Activated T-helper 17 cell treated with anti-CD3 and anti-CD28 coated beads, Interleukin-2, amount 50 U/mL, for 72 hours (primary cell): ENCODE measurements around the gene SFI1. TPM values are rescaled to one million over a fixed set of nuclear protein-coding genes. Genes with fewer than 3 reads are reported as not detected.

Experiments
- ATAC-seq: fragments of 150-1000 bp; cut with Tn5 transposase; replicated peaks from 2 replicates; pipeline ENCODE4 v1.10.0; 2021; ENCODE audit warnings: mild to moderate bottlenecking, moderate library complexity
- H3K27ac Mint-ChIP-seq: one replicate; pipeline ENCODE4 v1.8.0; 2022; ENCODE audit warnings: mixed read lengths
- H3K27me3 Mint-ChIP-seq: one replicate; pipeline ENCODE4 v1.8.0; 2022; ENCODE audit warnings: mixed read lengths
- H3K36me3 Mint-ChIP-seq: one replicate; pipeline ENCODE4 v1.8.0; 2022; ENCODE audit warnings: low read depth, mild to moderate bottlenecking, mixed read lengths
- H3K4me1 Mint-ChIP-seq: one replicate; pipeline ENCODE4 v1.8.0; 2022; ENCODE audit warnings: mixed read lengths
- H3K4me3 Mint-ChIP-seq: one replicate; pipeline ENCODE4 v1.8.0; 2022; ENCODE audit warnings: mild to moderate bottlenecking, mixed read lengths
- H3K9me3 Mint-ChIP-seq: one replicate; pipeline ENCODE4 v1.8.0; 2022; ENCODE audit warnings: mixed read lengths
- total RNA-seq, 2 donors: library from RNA; stranded (reverse); gene quantifications; one replicate each; pipeline ENCODE4 v1.2.3, GENCODE V29; 2022

Gene SFI1
- total RNA-seq, 2 donors from 2014 or later: 125 to 349 TPM

DNA sequence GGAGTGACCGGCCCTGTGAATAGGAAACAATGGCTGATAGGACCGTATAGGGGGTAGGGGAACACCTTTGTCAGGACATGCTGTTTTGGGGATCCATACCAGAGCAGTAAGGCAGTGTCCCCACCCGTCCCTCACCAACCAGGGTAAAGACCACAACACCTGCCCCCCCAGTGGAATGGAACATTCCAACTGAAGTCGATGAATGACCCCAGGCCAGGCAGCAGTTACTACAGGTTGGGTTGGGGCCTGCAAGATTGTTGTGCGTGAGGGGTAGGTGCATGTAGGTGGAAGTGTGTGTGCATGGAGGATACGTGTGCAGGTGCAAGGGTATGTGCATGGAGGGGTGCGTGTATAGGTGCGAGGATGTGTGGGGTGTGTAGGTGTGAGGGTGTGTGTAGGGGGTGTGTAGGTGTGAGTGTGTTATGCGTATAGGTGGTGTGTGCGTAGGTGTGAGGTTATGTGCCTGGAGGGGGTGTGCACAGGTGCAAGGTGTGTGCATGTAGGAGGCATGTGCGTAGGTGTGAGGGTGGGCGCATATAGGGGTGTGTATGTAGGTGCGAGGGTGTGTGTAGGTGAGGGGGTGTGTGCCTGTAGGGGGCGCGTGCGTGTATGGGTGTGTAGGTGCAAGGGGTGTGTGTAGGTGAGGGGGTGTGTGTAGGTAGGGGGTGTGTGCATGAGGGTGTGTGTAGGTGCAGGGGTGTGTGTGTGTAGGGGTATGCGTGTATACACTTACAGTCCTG is 132.8 kb downstream of the SFI1 start:
- H3K4me3 Mint-ChIP-seq: peak overlapping the region; percentile 76
- H3K27me3 Mint-ChIP-seq: no peaks in the 10 kb centered on the region
- H3K4me1 Mint-ChIP-seq: peaks cover 36% of the 10 kb centered on the region
- H3K36me3 Mint-ChIP-seq: peaks cover 24% of the 10 kb centered on the region
- no peaks in the 10 kb centered on the region for H3K9me3 Mint-ChIP-seq
- peak overlapping the region; percentile 86 for H3K27ac Mint-ChIP-seq
- ATAC-seq: no peak

DNA sequence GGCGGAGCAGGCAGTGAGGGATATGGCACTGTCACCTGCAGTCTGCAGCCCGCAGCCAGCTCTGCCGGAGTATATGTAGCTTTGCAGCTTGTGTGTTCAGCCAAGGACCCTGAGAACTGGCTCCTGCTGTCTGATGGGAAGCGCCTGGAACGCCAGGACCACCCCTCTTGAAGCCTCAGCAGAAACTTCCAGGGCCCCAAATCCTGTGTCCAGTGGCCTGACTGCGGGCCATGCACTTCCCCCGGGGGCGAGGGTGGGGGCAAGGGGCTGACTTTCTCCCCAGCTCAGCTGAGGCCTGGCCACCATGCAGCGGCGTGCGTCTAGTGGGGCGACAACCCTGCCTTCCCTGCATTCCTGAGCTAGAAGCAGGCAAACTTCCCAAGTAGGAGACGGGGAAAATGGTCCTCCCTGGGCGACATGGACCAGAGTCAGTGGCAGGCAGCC is 133.4 kb downstream of the SFI1 start:
- ATAC-seq: no peak
- H3K27me3 Mint-ChIP-seq: no peaks in the 10 kb centered on the region
- H3K36me3 Mint-ChIP-seq: peaks cover 17% of the 10 kb centered on the region
- H3K27ac Mint-ChIP-seq: peak overlapping the region; percentile 86
- peak overlapping the region; percentile 76 for H3K4me3 Mint-ChIP-seq
- no peaks in the 10 kb centered on the region for H3K9me3 Mint-ChIP-seq
- H3K4me1 Mint-ChIP-seq: peaks cover 34% of the 10 kb centered on the region

DNA sequence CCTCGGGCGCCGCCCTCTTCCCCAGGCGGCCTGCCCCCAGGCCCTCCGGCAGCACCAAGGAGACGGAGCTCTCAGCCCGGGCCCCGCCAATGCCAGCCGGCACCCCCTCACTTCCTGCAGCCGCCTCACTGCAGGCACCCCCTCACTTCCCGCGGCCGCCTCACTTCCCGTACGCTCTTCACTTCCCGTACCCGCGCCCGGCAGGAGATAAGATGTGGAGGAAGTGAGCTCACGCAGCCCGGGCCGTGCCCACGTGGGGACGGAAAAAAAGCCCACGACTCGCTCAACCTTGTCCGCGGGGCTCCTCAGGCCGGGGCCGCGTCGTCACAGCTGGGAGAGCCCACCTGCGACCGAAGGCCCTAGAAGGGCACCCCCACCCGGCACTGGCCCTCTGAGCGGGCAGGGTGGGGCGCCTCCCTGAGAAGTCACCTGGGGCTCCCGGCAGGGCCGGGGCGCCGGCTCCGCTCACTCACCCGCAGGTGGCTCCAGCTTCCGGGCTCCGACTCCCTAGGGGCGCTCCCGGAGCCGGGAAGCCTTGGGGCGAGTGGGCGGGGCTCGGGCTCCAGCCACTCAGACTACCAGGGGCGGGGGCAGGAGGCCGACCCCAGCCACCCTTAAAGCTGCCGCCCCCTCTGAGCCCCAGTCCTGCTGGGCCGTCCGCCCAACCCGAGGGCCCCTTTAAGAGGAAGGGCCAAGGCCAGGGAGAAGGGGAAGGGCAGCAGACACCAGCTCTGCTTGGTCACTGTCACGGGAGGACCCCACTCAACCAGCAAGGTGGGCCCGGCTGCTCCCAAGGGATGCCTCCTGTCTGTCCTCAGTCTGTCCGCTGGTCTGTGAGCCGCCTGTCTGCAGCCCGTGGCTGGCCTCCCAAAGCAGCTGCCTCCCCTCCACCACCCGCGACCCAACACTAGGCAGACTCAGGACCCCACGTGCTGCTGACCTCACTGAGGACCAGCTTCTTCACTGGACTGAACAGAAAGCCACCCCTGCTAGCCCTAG is 134.3 kb downstream of the SFI1 start:
- peak overlapping the region; percentile 82 for H3K27ac Mint-ChIP-seq

DNA sequence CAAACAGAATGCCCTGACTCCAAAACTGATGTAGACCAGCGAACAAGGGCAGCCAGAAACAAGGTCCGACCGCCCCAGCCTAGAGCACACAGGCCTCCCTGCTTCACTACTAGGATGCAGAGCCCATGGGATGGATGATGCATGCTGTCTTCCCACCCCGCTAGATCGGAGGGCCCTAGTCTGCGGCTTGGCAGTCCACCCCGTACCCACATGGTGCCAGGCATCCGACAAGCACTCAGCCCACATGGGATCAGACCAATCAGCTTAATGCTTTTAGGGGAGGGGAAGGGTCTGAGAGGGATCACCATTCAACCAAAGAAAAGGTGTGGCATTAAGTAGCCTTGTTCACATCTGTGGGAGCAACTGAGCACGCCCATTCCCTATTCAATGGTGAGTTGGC is 135.1 kb downstream of the SFI1 start:
- no peak for ATAC-seq
- Mint-ChIP-seq H3K36me3 (peaks cover 6% of the 10 kb centered on the region), H3K4me1 (peaks cover 37% of the 10 kb centered on the region), H3K27ac (peak overlapping the region; percentile 81), H3K4me3 (peak overlapping the region; percentile 76), H3K9me3 (no peaks in the 10 kb centered on the region), H3K27me3 (no peaks in the 10 kb centered on the region)

More for the DNA sequence above, 134.3 kb downstream of the SFI1 start:
- Mint-ChIP-seq H3K4me3 (peak overlapping the region; percentile 76), H3K27me3 (no peaks in the 10 kb centered on the region), H3K4me1 (peaks cover 33% of the 10 kb centered on the region), H3K9me3 (no peaks in the 10 kb centered on the region), H3K36me3 (peaks cover 10% of the 10 kb centered on the region)
- peak; percentile 86 for ATAC-seq

DNA sequence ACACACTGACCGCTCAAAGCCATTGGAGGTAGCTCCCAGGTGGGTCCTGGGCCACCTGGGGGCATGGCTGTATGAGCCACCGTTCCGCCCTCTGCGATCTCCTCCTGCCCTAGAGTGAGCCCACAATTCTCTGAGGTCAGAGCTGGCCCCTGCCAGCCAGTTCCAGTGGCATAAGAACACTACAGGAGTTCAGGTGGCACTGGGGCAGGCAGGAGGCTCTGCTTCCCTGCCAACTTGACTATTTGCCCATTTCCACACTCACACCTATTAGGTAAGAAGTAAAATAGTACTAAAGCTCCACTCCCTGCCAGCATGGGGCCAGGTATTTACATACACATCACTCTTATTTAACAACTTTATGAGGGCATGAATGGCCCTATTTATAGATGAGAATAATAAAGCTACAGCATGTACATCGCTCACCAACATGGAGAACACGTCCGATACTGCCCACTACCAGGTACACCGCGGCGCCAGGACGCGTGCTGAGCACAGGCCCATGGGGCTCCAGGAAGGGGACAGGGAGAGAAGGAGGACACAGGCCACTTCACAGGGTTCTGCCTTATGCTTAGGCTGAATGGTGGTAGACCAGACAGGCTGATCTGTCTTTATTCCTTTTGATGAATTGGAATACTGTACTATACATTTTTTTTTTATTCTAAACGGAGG is 139.4 kb downstream of the SFI1 start:
- Mint-ChIP-seq H3K4me3 (no peak overlapping the region), H3K27me3 (no peaks in the 10 kb centered on the region), H3K36me3 (peaks cover 6% of the 10 kb centered on the region), H3K27ac (peak overlapping the region; percentile 63), H3K4me1 (peaks cover 23% of the 10 kb centered on the region), H3K9me3 (no peaks in the 10 kb centered on the region)
- ATAC-seq: no peak

DNA sequence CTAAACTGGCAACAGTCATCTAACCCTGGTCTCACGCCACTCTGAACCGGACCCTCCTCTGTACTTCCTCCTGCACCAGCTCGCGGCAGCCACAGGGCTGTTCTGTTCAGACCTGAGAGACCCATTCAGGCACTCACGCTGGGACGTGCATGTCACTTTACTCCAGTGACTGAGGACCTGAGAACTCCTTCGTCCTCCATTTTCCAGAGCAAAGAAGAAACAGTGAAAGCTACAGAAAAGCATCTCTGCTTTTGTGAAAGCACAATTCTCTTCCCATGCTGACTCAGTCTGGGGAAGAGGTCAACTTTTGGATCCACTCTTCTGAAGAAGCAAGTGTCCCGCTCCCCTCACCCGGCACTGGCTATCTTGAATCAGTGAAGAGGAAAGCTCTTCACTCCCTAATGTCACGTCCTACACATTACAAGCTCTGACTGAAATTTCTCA is 141.1 kb downstream of the SFI1 start:
- Mint-ChIP-seq H3K27ac (no peak overlapping the region), H3K4me1 (peaks cover 15% of the 10 kb centered on the region), H3K27me3 (no peaks in the 10 kb centered on the region), H3K4me3 (no peak overlapping the region), H3K36me3 (peaks cover 18% of the 10 kb centered on the region), H3K9me3 (no peaks in the 10 kb centered on the region)
- no peak for ATAC-seq

DNA sequence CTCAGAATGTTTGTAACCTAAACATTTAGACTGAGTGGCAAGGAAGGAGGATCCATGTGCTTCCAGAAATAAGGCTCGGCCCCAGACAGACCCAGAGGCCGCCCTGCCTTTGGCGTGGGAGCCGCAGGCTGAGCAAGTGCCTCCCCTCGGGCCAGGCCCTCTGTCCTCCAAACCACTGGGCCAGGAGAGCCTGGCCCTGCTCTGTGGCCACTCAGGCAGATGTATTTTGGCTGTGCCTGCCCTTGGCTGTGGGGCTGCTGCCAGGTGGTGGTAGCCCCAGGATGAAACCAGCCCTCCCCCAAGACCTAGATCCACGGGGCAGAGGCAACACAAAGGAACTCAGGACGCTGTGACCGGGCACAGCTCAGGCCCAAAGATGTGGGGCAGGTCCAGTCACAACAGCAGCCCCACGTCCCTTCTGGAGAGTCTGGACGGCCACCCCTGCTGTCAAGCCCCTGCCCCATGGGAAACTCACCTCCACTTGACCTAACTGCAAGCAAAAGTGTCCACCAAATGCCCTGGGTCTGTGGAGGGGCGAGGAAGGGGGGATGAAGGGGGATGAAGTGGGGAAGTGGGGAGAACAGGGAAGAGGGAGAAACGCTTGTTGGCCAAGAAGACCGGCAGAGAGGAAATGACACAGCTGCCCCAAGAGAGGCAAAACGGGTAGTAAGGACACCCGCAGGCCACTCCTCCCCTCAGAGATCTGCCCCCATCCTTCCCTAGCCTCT is 141.7 kb downstream of the SFI1 start:
- peak overlapping the region; percentile 31 for H3K27ac Mint-ChIP-seq
- ATAC-seq: peak; percentile 53
- no peaks in the 10 kb centered on the region for H3K27me3 Mint-ChIP-seq
- H3K4me3 Mint-ChIP-seq: peak overlapping the region; percentile 48
- peaks cover 15% of the 10 kb centered on the region for H3K4me1 Mint-ChIP-seq
- no peaks in the 10 kb centered on the region for H3K9me3 Mint-ChIP-seq
- peaks cover 21% of the 10 kb centered on the region for H3K36me3 Mint-ChIP-seq

DNA sequence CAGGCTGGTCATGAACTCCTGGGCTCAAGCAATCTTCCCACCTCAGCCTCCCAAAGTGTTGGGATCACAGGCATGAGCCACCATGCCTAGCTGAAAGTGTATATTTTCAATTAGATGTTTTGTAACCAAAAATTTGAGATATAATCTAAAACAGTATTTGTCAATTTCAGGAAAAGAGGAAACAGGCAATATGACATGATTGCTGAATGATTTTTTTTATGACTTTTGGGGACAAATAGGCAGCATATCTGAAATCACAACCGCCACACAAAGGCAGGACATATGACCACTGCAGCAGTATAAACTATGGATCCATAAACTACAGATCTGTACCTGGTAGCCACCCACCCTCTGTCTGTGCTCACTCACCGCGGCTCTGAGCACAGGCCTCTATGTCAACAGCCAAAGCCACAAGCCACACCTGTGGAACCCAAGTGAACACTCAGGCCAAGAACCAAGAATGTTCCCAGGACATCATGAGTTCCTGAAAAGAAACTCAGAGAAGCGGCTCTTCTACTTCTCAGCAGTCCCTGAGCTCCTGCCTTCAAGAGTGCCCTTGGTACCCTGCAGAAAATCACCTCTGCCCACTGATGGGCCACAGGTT is 143.2 kb downstream of the SFI1 start:
- peaks cover 11% of the 10 kb centered on the region for H3K4me1 Mint-ChIP-seq
- H3K9me3 Mint-ChIP-seq: no peaks in the 10 kb centered on the region
- H3K27me3 Mint-ChIP-seq: no peaks in the 10 kb centered on the region
- peak; percentile 66 for ATAC-seq
- peaks cover 26% of the 10 kb centered on the region for H3K36me3 Mint-ChIP-seq
- H3K27ac Mint-ChIP-seq: peak overlapping the region; percentile 38
- H3K4me3 Mint-ChIP-seq: peak overlapping the region; percentile 48

DNA sequence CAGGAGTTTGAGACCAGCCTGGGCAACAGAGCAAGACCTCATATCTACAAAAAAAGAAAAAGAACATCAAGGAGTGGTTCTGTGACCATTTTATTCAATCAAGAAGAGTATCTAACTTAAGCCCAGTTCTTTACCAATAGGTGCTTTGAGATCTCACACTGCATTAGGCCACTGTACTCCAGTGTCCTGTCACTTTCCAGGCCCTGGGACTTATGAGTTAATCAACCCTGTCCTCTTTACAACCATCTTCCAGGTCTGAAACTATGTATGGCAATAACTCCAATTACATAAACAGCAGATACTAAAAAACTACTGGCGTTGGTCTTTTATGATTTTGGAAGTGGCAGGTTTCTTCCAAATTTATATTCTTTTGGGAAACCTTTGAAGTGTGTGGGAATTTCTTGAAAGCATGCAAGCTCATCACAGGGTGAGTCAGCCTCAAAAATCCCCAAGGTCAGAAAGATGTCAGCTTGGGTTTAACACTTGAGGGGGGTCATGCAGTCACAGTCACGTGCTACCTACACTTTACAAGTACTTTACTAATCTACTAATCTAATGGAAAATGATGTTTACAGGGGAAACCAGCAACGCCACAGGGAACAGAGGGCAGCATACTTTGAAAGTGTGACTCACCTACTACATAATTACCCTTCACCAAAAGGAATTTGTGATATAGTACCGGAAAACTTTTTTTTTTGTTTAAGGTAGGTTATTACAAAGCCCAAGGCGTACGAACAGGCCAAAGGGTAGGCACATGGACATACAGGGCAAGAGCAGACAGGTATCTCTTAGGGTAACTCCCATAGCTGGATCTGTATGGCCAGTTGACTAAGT is 150.1 kb downstream of the SFI1 start:
- Mint-ChIP-seq H3K4me1 (peaks cover 17% of the 10 kb centered on the region), H3K9me3 (no peaks in the 10 kb centered on the region), H3K27ac (peak overlapping the region; percentile 89), H3K36me3 (peaks cover 78% of the 10 kb centered on the region), H3K4me3 (peak overlapping the region; percentile 60), H3K27me3 (no peaks in the 10 kb centered on the region)
- ATAC-seq: peak; percentile 93

DNA sequence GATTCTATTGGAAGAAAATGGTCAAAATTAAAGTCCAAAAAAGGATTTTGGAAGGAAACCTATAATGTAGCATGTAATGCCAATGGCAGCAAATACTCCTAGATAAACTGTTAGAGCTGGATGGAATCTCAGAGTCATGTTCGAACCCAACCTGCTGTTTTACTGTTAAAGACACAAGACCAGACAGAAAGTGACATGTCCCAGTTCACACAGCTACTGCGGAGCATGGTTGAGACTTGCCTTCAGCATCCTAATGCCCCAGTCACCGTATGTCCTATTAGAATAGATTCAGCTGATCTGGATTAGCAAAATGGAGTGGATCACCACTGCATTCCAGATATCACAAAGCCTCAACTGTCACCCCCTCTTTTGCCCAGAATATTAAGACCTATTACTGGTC is 150.7 kb downstream of the SFI1 start:
- ATAC-seq: no peak
- peaks cover 75% of the 10 kb centered on the region for H3K36me3 Mint-ChIP-seq
- H3K27ac Mint-ChIP-seq: peak overlapping the region; percentile 89
- H3K9me3 Mint-ChIP-seq: no peaks in the 10 kb centered on the region
- peaks cover 17% of the 10 kb centered on the region for H3K4me1 Mint-ChIP-seq
- H3K4me3 Mint-ChIP-seq: peak overlapping the region; percentile 60
- no peaks in the 10 kb centered on the region for H3K27me3 Mint-ChIP-seq

DNA sequence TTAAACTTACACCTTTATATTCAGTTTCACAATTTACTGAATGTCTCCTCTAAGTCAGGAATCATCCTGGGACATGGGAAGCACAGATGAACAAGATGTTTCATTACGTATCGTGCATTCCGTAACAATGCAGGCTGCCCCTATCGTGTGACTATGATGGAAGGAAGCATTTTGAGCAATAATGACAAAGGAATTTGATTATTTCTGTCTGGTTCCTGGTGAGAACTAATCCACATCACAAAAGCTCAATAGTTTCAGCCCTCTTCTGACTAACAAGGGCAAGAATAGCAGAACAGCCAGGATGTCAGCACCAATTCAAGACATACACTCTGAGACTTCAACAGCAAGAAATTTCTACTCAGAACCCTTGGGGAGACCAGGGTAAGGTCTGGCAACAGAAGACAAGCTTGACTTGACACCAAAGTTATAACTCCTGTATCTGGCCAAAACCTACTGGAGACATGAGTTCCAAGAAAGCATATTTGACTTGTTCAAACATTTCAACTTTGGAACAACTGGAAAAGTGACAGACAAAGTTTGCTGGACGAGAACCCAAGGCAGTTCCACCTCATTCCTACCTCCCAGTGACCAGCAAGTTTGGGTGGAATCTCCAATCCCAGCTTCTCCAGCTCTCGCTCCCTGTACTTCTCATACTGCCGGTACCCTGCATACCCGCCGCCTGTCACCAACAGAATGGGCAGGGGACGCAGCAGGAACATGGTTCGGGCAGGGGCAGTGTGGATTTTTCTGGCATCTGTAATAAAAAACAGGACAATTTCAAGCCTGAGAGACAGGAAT is 151.4 kb downstream of the SFI1 start:
- peak overlapping the region; percentile 89 for H3K27ac Mint-ChIP-seq
- H3K36me3 Mint-ChIP-seq: peaks cover 71% of the 10 kb centered on the region
- peaks cover 17% of the 10 kb centered on the region for H3K4me1 Mint-ChIP-seq
- no peaks in the 10 kb centered on the region for H3K27me3 Mint-ChIP-seq
- H3K4me3 Mint-ChIP-seq: peak overlapping the region; percentile 60
- ATAC-seq: no peak
- H3K9me3 Mint-ChIP-seq: no peaks in the 10 kb centered on the region

DNA sequence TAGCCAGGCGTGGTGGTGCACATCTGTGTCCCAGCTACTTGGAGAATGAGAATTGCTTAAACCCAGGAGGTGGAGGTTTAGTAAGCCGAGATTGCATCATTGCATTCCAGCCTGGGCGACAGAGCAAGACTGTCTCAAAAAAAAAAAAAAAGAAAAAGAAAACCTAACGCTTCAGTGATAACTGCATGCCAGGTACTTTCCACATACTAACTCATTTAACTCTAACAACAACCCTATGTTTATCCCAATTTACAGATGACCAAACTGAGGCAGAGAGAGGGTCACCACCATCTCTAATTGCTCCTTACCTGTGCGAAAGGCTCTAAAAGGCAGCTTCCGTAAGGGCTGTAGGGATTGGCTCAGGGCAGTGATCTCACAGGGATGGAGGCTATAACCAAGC is 154.1 kb downstream of the SFI1 start:
- no peak overlapping the region for H3K4me3 Mint-ChIP-seq
- H3K4me1 Mint-ChIP-seq: peaks cover 25% of the 10 kb centered on the region
- peaks cover 56% of the 10 kb centered on the region for H3K36me3 Mint-ChIP-seq
- no peaks in the 10 kb centered on the region for H3K27me3 Mint-ChIP-seq
- ATAC-seq: no peak
- no peak overlapping the region for H3K27ac Mint-ChIP-seq
- no peaks in the 10 kb centered on the region for H3K9me3 Mint-ChIP-seq
